ENCODE data around the gene CACNG4. TPM values are rescaled to one million over a fixed set of nuclear protein-coding genes. Genes with fewer than 3 reads are reported as not detected.

CACNG4 gene
- total and polyA plus RNA-seq, 2 donors from 2014 or later = 0.26 to 0.31 TPM

DNA sequence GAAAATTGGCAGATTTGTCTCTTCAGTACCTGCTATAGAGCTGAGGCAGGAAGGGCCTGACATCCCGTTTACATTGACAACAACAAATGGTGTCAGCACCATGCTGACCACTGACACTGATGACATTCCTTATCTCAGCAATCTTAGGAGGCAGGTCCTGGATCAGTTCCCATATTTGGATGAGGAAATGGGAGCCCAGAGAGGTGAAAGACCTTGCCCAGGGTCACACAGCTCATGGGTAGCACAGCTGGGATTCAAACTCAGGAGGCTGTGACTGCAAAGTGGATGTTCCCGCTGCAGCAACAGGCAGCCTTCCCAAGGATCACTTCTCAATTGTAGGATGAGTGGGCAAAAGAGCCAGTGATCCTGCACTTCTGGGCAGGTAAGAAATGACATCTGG lies 30.5 kb upstream of the CACNG4 start:
- TF ChIP-seq, protein P1, sequence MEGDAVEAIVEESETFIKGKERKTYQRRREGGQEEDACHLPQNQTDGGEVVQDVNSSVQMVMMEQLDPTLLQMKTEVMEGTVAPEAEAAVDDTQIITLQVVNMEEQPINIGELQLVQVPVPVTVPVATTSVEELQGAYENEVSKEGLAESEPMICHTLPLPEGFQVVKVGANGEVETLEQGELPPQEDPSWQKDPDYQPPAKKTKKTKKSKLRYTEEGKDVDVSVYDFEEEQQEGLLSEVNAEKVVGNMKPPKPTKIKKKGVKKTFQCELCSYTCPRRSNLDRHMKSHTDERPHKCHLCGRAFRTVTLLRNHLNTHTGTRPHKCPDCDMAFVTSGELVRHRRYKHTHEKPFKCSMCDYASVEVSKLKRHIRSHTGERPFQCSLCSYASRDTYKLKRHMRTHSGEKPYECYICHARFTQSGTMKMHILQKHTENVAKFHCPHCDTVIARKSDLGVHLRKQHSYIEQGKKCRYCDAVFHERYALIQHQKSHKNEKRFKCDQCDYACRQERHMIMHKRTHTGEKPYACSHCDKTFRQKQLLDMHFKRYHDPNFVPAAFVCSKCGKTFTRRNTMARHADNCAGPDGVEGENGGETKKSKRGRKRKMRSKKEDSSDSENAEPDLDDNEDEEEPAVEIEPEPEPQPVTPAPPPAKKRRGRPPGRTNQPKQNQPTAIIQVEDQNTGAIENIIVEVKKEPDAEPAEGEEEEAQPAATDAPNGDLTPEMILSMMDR (IDR thresholded peaks at IDR 0.05; ENCODE audit: borderline replicate concordance, extremely low read depth, insufficient read depth) = no peak
- no peak for DNase-seq
- no peaks in the 10 kb centered on the region for H3K27me3 ChIP-seq (ENCODE audit: control insufficient read depth, insufficient read depth, low read length)

DNA sequence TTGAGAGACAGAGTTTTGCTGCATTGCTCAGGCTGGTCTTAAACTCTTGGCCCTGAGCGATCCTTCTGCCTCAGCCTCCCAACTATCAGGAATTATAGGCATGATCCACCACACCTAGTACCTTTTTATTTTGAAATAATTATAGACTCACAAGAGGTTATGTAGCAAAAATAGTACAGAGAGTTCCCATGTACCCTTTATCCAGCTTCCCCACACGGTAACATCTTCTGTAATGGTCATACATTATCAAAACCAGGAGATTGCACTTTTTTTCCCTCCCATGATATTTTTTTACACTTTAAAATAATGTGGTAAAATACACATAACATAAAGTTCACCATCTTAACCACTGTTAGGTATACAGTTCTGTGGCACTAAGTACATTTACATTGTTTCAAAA lies 28.8 kb upstream of the CACNG4 start:
- no peak overlapping the region for H3K27ac ChIP-seq (ENCODE audit: low read depth in 2 of 2, low read length in 2 of 2)
- TF ChIP-seq, protein P1 (IDR thresholded peaks at IDR 0.05; ENCODE audit: borderline replicate concordance, extremely low read depth, insufficient read depth) = no peak
- no peaks in the 10 kb centered on the region for H3K27me3 ChIP-seq (ENCODE audit: control insufficient read depth, insufficient read depth, low read length)
- FAIRE-seq (no peak), DNase-seq (no peak)
- no peaks in the 10 kb centered on the region for H3K36me3 ChIP-seq (ENCODE audit: control insufficient read depth in 2 of 3, insufficient read depth in 3 of 3, low read length in 3 of 3)
- no peak overlapping the region for H3K9ac ChIP-seq (ENCODE audit: low read length in 3 of 3)
- no peaks in the 10 kb centered on the region for H3K4me1 ChIP-seq (ENCODE audit: control insufficient read depth in 2 of 3, insufficient read depth in 2 of 3, low read depth in 1 of 3, low read length in 3 of 3)
- H3K9me3 ChIP-seq (ENCODE audit: control insufficient read depth in 2 of 3, insufficient read depth in 1 of 3, low read length in 3 of 3) = peaks cover 0 to 3% (median 0%) of the 10 kb centered on the region in 3 donors
- intact Hi-C loops (cut with DNase I) = no loop called here
- no peak overlapping the region for H3K4me3 ChIP-seq (ENCODE audit: low read length in 3 of 3)

More for the DNA sequence above, 30.5 kb upstream of the CACNG4 start:
- Histone ChIP-seq H3K4me3 (ENCODE audit: low read length in 3 of 3) (no peak overlapping the region), H3K9ac (ENCODE audit: low read length in 3 of 3) (no peak overlapping the region), H3K9me3 (ENCODE audit: control insufficient read depth in 2 of 3, insufficient read depth in 1 of 3, low read length in 3 of 3) (peaks cover 0 to 3% (median 0%) of the 10 kb centered on the region in 3 donors), H3K27ac (ENCODE audit: low read depth in 2 of 2, low read length in 2 of 2) (no peak overlapping the region), H3K4me1 (ENCODE audit: control insufficient read depth in 2 of 3, insufficient read depth in 2 of 3, low read depth in 1 of 3, low read length in 3 of 3) (no peaks in the 10 kb centered on the region), H3K36me3 (ENCODE audit: control insufficient read depth in 2 of 3, insufficient read depth in 3 of 3, low read length in 3 of 3) (no peaks in the 10 kb centered on the region)
- FAIRE-seq = no peak
- intact Hi-C loops (cut with DNase I) = no loop called here

GRCh38 chr17:66938656-66939055 lies 25.9 kb upstream of the CACNG4 start:
- no peak overlapping the region for H3K4me3 ChIP-seq (ENCODE audit: low read length in 3 of 3)
- H3K9ac ChIP-seq (ENCODE audit: low read length in 3 of 3) = no peak overlapping the region
- no peaks in the 10 kb centered on the region for H3K4me1 ChIP-seq (ENCODE audit: control insufficient read depth in 2 of 3, insufficient read depth in 2 of 3, low read depth in 1 of 3, low read length in 3 of 3)
- FAIRE-seq (no peak), DNase-seq (peak in 1 of 5 donors; percentile 24)
- H3K36me3 ChIP-seq (ENCODE audit: control insufficient read depth in 2 of 3, insufficient read depth in 3 of 3, low read length in 3 of 3) = no peaks in the 10 kb centered on the region
- H3K27me3 ChIP-seq (ENCODE audit: control insufficient read depth, insufficient read depth, low read length) = no peaks in the 10 kb centered on the region
- H3K9me3 ChIP-seq (ENCODE audit: control insufficient read depth in 2 of 3, insufficient read depth in 1 of 3, low read length in 3 of 3) = peaks cover 0 to 3% (median 0%) of the 10 kb centered on the region in 3 donors
- intact Hi-C loops (cut with DNase I) = no loop called here
- TF ChIP-seq, protein P1 (IDR thresholded peaks at IDR 0.05; ENCODE audit: borderline replicate concordance, extremely low read depth, insufficient read depth) = no peak
- H3K27ac ChIP-seq (ENCODE audit: low read depth in 2 of 2, low read length in 2 of 2) = no peak overlapping the region
